T-helper 9 cell (primary cell): ENCODE results near the gene OR2F2.

Experiments used
- DNase-seq: peaks from one replicate; pipeline ENCODE4 v3.0.0-alpha.2; 2020

Gene OR2F2

DNA sequence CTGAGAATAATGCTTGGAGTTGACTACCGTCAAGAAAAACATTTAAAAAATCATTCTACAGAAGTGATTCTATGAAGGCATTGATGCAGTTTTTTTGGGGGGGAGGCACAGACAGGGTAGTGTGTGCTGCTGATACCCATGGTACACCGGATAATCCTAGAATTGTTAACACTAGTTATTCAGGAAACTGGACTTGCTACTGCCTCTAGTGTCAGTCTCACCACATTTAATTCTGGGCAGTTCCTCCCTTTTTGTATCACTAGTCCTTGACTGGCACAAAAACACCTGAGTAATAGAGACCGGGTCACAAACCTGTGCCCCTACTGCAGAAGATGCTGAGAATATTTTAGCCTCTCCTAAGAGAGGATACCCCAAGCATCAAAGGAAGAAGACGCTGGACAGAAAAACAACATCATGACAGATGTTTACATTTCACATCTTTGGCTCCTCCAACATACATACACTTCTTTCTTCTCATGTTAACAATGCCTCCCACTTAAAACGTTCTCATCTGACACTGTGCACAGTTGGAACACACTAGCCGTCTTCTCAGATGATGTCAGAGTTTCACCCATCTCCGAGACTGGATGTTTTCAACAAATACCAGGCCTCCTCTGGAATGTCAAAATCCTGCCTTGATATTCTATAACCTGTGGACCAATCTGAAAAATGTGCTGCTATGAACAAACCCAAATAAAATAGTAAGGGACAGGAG, 19.9 kb upstream of the OR2F2 start:
- DNase-seq = no peak

DNA sequence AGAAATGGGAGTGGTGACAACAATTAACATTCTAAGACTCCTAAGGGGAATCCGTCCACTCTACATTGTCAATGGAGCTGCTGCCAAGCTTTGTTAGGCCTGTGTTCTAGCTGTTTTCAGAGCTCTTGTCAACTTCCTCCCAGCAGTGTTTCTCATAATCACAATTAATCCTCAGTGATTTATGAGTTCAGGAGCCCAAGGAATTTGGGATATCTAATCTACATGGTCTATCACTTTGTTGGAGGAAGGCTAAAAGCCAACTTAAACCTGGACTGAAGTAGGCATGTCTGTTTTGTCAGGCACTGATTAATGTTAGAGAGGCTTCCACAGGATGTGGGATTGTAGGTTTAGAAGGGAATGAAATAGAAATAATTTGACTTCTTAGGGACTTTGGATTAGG, 10.2 kb upstream of the OR2F2 start:
- DNase-seq = no peak

DNA sequence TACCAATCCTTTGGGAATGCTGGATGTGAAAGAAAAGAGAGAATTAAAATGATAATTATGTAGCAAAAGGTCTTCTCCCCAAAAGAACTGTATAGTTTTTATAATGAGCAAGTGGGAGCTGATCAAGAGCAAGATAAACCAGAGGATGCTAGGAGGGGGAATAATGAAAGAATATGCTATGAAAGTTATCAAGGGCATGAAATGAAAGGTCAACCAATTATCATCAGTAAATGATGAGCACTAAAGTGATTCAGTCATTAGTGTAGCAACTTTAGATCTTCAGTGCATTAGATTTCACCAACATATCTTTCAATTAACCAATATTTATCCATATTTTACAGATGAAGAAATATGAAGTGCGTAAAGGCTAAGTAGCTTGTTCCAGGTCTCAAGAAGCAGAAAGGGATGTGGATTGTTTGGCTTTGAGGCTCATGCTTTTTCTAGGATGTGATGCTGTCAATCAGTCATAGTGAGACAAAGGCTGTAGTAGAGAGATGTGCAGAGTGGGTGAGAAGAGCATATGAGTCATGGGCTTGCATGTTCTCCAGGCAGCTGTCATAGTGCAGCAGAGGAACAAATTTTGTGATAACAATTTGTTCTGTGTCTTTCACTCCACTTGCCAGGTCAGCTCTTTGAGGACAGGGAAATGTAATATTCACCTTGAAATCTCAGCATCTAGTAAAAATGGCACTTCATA, 5.7 kb upstream of the OR2F2 start:
- no peak for DNase-seq

DNA sequence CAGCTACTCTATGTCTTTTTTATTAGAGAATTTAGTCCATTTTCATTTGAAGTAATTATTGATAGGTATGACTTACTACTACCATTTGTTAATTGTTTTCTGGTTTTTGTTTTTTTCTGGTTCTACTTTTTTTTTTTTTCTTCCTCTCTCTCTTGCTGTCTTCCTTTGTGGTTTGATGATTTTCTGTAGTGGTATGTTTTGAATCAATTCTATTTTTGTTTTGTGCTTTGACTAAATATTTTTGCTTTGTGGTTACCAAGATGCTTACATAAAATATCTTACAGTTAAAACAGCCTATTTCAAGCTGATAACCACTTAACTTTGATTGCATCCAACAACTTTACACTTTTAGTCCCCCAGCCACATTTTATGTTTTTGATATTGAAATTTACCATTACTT, 3.3 kb upstream of the OR2F2 start:
- DNase-seq = no peak

DNA sequence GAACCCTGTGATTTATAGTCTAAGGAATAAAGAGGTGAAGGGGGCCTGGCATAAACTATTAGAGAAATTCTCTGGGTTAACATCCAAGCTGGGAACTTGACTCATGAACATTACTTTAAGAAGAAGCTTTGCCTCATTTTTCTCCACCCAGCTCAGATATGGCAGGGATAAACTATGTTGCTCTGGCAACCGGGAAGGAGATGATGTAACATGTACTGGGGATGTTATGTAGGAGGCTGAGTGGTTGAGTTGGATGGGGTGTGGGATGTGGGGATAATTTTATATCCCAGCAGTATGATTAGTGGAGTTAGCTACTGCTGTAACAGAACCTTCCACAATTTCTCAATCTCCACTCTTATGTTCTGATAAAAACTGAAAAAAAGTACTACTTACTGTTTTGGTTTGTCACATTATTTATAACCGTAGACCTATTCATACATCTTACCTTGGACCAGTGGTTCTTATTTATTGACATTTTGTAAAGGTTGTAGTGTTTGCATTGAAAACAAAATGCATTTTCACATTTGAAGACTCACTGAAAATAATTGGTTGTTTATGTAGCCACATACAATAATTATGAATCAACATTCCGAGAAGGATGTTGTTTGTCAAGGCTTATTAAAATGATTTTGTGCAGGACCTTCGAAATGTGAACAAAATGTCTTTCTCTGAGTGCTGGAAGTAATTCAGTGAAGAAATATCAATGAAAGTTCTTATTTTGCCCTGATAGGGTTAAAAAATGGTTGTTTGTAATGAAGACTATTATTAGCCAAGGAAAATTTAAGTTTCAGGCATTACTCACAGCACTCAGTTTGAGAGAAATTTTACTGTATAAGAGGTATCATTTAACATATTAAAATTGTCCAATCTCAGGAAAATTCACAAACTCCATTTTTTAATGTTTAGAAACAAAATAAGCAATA, 1.3 kb downstream of the OR2F2 start:
- no peak for DNase-seq

DNA sequence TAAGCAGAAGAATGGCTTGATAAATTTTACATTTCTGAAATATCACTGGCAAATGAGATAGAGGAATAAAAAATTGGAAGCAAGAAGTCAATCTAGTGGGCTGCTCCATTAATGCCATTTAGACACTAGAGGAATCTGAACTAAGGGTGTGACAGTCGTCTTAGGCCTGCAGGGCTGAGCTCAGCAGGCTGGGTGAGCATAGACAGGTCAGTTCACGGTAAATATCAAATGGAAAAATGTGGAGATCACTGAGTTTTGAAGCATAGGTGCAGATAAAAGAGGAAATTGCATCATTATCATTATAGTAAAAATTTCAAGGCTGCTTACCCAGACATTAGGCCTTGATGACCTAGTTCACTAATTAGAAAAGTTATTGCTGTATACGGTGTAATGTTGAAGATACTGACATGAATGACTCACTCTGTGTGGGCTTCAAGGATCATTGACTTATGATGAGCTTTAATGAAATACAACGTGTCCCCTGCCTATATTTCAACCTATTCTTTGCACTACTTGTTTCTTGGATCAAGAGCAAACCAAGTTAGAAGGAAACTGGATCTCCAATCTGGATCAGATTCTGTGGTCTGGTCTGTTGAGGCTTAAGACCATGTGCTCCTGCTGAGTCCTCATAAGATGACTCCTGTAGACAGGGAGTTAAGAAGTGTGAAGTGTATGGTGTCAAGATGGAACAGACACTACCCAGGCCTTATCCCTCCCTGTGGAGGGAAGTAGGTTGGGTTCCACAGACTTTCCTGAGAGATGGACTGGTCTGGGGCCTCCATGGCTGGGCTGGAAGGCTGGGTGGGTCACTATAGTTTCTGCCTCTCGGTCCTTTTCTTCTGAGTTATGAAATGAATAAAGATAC, 3.6 kb downstream of the OR2F2 start:
- DNase-seq = no peak

DNA sequence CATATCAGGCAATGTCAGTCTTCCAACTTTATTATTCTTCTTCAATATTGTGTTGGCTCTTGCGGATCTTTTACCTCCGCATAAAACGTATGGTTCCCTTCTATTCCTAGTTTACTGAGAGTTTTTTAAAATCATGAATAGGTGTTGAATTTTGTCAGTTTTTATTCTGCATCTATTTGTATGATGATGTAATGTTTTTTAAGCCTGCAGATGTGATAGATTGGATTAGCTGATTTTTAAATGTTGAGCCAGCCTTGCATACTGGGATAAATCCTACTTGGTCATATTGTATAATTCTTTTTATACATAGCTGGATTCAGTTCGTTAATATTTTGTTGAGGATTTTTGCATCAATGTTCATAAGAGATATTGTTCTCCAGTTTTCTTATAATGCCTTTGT, 10.4 kb downstream of the OR2F2 start:
- no peak for DNase-seq

DNA sequence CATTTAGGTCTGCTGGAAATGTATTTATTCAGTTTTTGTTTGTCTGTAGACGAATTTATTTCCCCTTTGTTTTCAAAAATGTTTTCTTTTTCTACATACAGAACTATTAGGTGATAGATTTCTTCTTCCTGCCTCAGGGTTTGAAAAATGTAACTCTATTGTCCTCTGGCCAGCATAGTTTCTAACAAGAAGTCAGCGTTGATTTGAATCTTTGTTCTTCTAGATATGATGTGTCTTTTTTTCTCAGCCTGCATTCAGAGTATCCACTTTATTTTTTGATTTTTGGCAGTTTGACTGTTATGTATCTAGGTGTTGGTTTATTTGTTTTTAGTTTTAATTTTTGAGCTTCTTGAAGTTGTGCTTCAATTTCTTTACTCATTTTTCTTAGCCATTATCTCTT, 12.1 kb downstream of the OR2F2 start:
- no peak for DNase-seq

DNA sequence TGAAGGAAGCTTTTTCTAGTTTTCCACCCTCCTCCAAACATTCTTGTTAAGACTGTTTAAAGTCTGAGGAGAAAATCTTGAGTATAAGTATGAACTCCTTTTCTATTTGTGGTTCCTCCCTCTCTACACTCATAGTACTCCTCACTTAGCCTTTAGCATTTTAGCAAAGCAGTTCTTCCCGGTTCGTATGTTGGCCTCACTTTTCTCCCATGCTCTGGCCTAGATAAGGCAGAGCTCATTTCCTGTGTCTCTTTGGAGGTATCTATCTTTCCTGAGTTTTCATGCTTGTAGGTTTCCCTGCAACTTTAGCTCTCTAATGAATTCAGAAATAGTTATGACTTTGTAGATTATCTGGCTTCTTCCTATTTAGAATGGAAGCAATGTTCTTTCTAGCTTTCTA, 13.7 kb downstream of the OR2F2 start:
- no peak for DNase-seq

DNA sequence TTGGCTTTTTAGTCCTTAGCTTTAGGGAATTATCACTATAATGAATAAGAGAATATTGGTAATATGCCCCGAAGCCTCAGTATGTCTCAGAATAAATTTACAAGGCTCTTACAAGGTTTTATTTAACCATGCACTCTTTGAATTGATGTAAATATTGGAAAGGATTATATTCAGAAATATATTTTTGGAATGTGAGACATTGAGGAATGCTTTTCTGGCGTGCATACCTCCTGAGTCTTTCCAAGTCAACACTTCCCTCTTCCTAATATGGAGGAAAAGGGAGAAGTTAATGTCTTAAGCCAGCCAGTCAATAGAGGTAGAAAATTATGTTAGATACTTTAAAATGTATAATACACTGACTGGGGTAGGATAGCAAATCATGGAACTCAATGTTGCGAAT, 18.4 kb downstream of the OR2F2 start:
- no peak for DNase-seq

DNA sequence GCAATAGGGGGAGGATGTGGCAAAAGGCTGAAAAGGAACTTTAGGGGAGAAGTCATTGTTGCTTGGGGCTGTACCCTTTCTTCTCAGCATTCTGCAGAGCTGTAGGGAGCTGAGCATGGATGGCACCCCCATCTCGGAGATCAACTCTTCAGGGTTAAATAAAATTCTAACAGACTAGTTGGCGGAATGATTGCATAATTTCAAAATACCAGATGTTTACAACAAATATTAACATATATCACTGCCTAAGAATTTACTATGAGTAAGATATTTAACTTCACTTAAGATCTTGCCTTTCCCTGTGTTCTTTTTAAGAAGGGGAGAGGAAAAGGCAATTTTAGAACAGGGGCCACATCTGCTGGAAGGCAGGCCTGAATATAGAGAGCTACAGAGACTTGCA, 19.1 kb downstream of the OR2F2 start:
- DNase-seq = no peak

DNA sequence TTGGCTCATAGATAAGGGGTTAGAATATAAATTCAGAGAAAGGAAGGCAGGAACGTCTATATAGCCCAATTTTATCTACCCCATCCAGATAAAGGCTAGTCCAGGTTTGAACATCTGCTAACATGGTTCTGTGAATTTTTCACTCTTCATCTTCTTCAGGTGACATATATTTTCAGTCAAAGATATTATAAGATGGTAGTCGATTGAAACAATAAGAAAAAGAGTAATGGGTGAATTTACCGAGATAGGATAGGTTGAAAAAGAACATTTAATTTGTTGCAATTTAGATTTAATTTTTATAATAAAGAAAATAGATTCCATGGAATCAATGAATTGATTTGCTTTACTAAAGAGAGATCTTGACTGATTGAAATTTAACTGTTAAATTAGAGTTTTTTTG, 19.5 kb downstream of the OR2F2 start, which contains the start of gene OR2F1:
Gene OR2F1 (plus strand): TSS at position 301 of the 400 bp plus-strand sequence. CDS start 5,127 bp downstream, outside the sequence.
- DNase-seq = no peak

DNA sequence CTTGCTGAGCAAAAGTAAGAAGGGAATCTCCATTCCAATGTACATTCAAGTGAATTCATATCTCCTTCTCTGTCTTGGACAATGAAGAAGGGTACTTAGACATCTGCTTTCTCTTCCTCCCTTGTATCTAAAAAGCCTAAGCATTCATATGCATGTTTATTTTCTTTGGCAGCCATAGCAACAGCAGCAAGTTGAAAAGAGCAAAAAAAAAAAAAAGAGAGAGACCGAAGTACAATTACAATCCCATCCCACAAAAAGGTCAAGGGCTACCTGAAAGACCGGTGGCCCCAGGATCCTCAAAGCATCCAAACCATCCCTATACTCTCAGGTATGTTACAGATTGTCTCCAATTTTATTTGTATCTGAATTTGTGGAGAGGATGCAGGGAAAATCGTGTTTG, 23.7 kb downstream of the OR2F2 start:
- no peak for DNase-seq

DNA sequence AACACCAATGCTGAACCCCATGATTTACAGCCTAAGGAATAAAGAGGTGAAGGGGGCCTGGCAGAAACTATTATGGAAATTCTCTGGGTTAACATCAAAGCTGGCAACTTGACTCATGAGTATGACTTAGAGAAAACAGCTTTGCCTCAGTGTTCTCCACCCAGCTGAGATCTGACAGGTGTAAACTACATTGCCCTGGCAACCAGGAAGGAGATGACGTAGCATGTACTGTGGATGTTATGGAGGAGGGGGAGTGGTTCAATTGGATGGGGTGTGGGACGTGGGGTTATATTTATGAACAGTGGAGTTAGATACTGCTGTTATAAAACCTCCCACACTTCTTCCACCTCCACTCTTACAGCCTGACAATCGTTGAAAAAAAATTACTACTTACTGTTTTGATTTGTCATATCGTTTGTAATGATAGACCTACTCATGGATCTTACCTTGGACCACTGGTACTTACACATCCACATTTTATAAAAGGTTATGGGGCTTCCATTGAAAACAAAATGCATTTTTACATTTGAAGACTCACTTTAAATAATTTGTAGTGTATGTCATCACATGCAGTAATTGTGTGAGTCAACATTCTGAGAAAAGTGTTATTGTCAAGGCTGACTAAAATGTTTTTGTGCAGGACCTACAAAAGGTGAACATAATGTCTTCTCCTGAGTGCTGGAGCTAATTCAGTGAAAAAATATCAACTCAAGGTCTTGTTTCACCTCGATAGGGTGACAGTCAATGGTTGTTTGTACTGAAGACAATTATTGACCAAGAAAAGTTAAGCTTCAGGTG, 26.0 kb downstream of the OR2F2 start:
- no peak for DNase-seq

DNA sequence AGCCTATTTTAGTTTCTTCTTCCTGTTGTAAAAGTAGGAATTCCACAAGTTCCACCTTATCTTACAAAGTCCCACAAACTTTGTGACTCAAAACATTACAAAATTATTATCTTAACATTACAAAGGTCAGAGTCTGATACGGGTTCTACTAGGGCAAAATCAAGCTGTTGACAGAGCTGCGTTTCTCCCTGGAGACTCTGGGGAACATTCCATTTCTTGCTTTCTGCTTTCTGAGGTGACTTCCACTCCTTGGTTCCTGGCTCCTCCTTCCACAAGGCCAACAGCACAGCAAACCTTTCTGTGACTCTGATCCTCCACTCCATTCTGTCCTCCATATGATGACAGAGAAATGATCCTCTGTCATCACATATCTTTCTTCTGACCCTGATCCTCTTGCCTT, 30.2 kb downstream of the OR2F2 start:
- DNase-seq = no peak

DNA sequence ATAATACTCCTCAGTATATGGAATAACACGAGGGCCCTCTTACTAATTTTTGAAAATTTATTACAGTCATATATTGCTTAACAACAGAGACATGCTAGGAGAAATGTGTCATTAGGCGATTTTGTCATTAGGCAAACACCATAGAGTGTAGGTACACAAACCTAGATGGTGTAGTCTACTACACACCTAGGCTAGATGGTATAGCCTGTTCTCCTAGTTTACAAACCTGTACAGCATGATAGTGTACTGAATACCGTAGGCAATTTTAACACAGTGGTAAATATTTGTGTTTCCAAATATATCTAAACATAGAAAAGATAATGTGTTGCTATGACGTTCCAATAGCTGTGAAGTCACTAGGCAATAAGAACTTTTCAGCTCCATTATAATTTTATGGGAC, 32.4 kb downstream of the OR2F2 start:
- no peak for DNase-seq

DNA sequence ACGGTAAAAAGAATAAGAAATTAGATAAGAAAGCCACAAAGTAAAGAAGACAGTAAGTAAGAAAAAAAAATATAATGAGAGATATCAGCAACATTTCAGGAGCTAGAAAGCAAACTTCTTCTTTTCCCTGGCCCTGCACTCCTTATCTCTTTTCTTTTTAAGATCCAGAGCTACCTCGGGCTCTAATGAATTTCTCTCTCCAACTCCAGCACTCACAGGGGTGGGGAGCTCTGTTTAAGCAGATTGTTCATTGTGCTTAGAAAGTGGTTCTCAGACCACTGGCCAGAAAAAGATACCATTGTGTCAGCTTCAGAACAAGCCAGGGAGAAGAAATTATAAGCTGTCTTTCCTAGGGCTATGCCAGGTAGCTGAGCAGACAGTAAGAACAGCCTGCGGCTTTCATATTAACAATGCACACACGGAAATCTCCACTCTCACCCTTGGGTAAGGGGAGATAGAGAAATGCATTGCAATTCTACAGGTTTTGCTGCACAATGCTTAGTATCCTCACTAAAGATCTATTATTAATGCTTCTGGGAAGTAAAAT, 38.9 kb downstream of the OR2F2 start:
- DNase-seq = no peak

DNA sequence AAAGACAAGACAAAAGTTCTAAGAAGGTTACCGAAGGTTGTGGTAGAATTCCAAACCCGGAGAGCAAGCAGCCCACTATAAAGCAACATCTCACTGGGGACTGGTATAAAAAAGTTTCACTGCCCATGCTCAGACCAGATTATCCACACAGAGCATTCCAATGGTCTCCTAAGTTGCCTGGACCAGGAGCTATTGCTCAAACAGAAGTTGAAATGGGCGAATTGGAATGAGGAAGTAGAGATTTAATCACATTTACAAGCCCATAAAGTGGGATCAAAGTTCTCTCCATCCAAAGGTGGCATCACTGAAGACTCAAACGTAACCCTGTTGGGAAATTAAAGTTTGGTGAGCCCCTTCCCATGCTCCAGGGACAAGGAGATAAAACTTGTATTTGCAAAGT, 39.4 kb downstream of the OR2F2 start:
- no peak for DNase-seq

DNA sequence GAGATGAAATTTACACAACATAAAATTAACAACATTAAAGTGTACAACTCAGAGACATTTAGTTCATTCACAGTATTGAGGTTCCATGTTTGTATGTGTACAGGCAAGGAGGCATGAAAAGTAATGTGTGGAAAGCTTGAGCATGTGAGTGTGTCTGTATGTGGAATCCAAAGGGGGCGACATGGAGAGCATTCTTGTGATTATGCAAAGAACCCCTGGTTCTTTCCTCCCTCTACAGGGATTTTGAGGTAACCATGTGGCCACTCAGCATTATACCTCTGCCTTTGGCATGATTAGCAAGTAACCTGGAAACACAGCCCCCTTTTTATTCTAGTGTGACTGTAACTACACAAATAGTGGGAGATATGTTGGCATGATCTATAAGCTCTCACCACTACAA, 40.6 kb downstream of the OR2F2 start:
- no peak for DNase-seq

DNA sequence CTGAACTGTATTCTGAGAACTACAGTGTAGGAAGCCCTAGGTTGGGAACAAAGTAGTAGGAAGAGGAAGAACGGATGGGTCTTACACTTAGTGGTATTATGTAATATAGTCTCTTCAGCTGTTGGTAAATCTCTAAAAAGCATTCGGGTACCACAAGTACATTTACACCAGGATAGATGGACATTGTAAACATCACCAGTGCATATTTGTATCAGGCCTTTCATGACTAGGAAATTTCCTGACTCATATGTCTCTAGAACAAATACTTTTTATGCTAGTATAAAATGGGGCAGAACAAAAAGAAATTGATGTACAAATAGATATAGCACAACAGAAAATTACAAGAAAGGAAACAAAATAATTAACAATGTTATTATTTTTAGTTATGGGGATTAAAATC, 43.6 kb downstream of the OR2F2 start:
- DNase-seq = no peak

DNA sequence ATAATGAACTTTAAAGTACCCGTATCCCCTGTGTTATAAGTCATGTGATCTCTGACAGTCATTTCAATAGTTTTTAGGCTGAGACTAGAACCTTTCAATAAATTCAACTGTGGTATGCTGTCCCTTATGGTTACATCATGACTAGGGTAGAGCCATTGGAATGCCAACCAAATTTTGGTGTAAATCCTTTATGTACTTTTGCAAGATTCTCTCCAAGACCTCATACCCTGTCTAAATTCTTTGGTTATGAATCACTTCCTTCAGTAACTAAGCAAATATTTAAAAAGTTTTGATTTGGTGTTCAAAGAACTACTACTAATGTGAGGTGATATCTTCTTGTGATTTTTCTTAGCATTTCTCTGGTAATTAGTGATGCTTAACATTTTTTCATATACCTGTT, 44.3 kb downstream of the OR2F2 start:
- DNase-seq = no peak
